SW 1271 (cell line): ENCODE measurements around the gene NID2.

Experiments
- DNase-seq, 2 experiments: peaks; one replicate each; lab custom pipeline; 2025; lab: John Stamatoyannopoulos, UW

Gene NID2

GRCh38 chr14:52080808-52081755 lies 12.2 kb upstream of the NID2 start:
- peak; percentile 14 to 63 for DNase-seq

GRCh38 chr14:52080158-52080800 lies 11.4 kb upstream of the NID2 start:
- no peak for DNase-seq

DNA sequence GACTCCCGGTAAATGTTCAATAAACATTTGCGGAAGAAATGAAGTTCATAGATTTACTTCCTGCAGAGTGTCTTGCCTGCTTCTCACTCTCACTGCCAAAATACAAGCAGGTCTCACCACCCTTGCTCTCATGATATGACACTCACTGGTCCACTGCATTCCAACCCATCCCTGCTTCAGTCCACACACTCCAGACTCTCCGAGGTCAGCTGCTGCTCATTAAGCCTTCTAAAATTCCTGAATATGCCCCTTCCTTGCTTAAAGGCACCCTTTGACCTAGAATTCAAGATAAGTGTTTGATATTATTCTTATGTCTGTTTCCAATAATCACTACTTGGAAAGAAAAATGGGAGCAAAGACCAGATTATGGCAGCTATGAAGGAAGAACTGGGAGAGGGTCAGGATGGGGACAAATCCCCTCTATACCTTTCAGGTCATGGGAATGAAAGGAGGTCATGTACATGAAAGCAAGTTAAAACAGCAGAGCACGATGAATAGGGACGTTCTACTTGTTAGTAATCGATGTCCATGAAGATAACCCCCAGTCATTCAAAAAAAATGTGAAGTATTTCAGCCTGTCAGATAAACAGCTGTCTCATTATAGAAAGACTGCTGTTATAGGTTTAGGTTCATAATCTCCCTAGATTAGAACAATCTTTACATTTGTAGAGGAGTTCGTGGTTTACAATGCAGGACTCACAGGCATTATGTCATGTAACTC lies 10.5 kb upstream of the NID2 start:
- peak in 1 of 2 experiments; percentile 35 for DNase-seq

DNA sequence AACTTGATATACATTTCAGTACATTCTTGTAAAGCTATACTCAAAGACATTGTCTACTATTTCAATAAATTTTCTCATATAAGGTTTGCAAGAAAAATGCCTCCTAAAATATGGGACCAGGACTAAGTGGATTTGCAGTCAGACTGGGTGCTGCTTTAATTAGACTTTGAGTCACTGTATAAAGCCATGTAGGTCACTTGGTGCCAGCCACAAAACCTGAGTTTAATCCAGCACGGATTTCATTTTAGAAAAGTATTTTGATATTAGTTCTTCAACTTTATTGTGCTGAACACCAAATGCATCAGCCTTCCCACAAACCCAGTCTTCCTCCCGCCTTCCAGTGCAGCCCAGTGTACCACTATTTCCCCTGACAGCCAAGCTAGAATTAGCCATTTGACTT lies 9.9 kb upstream of the NID2 start:
- DNase-seq, result no peak

GRCh38 chr14:52078095-52078531 lies 9.3 kb upstream of the NID2 start:
- DNase-seq, result no peak

DNA sequence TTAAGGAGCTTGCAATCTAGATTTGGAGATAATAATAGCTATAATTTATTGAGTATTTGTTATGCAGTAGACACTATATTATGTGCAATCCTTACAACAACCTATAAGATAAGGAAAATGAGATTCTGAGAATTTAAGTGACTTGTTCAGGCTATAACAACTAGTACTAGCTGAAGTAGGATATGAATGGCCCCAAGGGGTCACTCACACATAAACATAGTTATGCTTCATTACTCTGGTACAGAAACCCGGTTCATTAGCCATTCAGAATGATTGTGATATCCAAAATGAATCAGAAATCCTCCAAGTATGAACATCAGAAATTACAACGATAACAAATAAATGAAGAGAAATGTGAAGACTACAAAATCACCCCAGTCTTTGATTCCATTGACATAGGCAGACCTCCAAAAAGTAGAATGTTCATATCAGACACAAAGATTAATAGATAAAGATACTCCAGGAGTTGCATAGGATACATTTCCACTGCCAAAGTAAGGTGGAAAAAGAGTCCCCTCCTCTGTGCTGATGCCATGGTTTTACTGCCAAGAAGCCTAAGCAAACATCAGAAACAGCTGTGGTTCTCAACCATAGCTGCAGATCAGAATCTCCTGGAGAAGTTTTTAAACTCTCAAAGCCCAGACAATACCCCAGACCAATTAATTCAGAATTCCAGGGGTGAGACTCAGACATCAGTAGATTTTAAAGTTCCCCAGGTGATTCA lies 8.6 kb upstream of the NID2 start:
- no peak for DNase-seq

DNA sequence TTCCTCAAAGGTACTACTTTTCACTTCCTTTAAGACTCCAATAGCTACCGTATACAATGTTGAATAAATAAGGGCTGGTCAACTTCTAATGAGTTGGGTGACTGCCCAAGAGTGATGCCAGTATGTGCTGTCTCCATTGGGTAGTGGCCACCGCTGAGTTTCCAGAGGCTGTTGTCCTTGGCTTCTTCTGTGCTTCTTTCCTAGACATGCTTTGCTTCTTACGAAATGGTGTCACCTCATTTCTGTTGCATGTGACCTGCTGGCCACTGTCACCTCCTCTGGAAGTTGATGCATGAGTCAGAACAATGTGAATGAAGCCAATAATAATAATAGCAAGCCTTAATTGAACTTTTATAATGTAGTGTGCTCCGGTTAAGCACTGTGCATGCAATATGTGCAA lies 7.5 kb upstream of the NID2 start:
- no peak for DNase-seq

DNA sequence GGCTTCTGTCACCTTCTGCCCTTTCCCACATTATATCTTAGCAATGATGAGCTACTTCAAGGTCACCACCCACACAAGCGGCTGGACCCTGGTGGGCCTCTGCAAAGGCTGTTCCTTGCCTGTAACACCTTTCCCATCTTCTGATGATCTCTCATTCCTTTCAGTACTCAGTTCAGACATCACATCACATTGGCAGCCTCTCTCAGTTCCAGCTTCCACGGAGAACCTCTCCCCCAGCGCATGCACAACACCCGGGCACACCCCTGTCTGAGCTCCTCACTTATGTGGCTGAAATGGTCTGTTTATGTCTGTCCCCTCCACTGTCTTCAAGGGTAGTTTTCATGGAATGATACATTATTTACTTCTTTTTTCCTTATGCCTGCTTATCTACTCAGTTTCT lies 6.5 kb upstream of the NID2 start:
- DNase-seq, result no peak

GRCh38 chr14:52073251-52073650 lies 4.4 kb upstream of the NID2 start:
- DNase-seq, result no peak

DNA sequence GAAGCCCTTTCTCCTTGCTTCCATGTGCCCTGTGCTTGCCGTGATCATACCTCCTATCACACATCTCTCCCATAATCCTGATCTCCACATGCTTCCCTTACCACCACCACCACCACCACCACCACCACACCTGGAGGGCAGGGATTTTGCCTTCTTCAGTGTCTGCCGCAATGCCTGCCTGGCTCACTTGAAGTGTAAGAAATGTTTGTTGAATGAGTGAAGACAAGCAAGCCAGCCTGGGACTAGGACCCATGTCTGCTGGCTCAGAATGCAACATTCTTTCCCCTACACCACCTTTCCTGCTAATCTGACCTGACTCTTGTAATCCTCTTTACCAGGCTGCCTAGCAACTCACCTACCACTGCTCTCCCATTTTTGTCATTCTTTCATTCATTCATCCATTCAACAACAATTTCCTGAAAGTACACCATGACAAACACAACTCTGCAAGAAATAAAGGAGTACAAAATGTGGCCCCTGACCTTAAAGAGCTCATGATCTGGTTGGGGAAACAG lies 3.5 kb upstream of the NID2 start:
- DNase-seq, result no peak

- no peak for DNase-seq
Measured at GRCh38 chr14:52071675-52072074, 2.8 kb upstream of the NID2 start.

DNA sequence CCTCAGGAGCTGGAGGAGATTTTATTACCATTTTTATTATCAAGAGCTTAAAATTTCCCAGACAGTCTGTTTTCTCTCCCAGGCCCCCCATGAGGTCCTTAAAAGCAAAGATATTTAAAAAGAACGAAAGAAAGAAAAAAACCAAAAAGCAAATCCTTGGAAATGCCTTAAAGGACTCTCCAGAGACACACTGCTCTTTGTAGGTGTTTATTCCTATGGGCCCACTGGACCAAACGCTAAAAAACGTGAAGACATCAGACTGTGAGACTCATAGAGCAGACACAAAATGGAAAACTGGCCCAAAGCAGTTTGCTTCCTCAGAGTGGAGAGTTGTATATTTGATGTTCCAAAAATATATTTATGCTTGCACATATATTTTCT lies 1.2 kb upstream of the NID2 start:
- DNase-seq, result no peak

- no peak for DNase-seq
Measured at GRCh38 chr14:52069307-52070050, 620 bp upstream of the NID2 start.

DNA sequence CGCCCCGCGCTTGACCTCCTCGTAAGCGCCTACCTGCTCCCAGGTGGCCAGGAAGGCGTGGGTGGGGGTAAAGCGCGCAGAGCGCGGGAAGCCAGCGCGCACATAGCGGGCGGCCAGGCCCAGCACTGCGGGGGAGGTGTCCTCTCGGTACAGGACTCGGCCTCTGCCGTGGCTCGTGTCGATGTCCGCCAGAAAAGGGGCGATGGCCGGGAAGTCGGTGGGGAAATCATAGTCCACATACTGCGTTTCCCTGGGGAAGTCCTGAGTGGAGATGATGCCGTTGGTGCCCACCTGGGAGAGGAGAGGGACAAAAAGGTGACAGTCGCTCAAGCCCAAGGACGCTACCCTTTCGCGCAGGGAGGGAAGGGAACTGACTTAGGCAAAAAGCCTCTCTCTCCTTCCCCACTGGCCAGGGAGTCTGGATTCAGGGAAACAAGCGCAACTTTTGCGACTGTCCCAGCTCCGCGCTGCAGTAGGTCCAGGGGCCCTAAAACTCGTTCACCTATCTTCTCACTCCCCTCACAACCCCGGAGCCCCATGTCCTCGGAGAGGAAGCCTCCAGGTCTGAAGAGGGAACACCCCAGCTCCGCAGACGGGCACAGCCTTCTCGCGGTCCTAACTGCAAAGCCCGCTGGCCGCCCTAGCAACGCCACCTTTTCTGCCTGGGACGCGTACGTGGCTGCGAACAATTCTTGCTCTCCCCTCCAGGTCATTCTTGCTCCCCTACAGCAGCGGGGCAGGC lies 815 bp downstream of the NID2 start:
- DNase-seq, result no peak

GRCh38 chr14:52064174-52064573 lies 4.7 kb downstream of the NID2 start:
- no peak for DNase-seq

DNA sequence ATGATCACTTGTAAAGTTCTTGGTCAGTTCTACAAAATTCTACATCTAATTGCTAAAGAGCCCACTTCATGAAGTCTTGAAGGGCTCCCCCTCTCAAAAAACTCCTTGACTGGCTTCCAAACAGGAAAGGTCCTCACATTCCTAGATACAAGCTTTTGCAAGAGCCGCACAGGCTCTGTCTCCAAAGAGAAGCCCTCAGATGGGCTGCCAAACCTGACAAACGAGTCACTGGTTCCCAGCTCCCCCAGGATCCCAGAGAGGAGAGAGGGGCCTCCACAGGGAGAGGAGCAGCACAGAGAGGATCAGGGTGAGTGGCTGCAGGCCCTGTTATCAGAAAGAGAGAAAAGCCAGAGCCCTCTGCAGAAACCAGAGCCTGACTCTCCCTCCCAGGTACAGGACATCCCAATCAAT lies 5.8 kb downstream of the NID2 start:
- no peak for DNase-seq

- DNase-seq, result no peak
Measured at GRCh38 chr14:52061890-52062289, 7.0 kb downstream of the NID2 start.

DNA sequence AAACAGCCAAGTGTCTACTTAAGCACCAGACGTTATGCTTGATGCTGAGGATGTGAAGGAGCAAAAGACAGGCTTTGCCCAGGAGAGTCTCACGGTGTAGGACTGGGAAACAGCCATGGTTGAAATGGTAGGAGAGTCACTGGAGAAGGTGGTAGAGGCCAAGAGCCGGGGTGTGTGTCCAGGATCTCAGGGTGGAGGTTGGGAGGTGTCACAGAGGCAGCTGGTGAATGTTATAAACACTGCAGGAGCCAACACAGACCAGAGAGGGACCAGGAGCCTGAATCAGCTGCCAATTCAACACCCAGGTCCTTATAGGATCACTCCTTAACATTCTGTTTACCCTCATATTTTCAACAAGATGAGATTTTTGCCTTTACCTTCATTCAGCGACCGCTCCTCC lies 7.5 kb downstream of the NID2 start:
- no peak for DNase-seq

DNA sequence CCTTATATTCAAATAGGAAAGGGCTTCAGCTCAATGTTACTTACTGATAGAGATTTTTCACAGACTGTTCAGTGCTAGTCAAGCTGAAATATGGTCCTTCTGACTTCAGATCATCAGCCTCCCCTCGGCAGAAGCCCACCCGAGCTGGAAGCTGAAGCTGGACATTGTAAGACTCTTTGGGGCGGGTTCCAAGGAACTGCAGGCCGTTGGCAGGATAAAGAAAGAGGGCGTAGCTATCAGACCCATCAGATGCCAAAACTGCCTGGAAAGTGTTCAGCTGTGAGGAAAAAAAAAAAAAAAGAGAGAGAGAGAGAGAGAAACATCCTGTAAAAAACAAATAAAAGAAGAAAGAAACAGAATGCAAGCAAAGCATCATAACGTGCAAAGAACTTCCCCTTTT lies 8.8 kb downstream of the NID2 start:
- no peak for DNase-seq

- DNase-seq, result no peak
Measured at GRCh38 chr14:52059649-52060048, 9.2 kb downstream of the NID2 start.
